Large intestine (tissue), 3 donors: Measurements from ENCODE around the gene KDM4C. TPM values are rescaled to one million over a fixed set of nuclear protein-coding genes. Genes with fewer than 3 reads are reported as not detected.

Experiments
- DNase-seq, 2 donors: peaks; one replicate each; pipeline versions ENCODE4 v3.0.0 to v3.0.0-alpha.2; 2013
- H3K27ac ChIP-seq: one replicate; pipeline ENCODE4 v1.5.1; 2013; ENCODE audit warnings: low read length
- H3K27me3 ChIP-seq: 2 replicates; pipeline ENCODE4 v1.6.1; 2013; ENCODE audit warnings: low read length; ENCODE audit not compliant: control insufficient read depth, insufficient read depth
- H3K36me3 ChIP-seq: 2 replicates; pipeline ENCODE4 v1.6.1; 2013; ENCODE audit warnings: low read length; ENCODE audit not compliant: control insufficient read depth, insufficient read depth
- H3K4me1 ChIP-seq: one replicate; pipeline ENCODE4 v1.6.1; 2013; ENCODE audit warnings: low read length; ENCODE audit not compliant: control insufficient read depth, insufficient read depth
- H3K4me3 ChIP-seq: one replicate; pipeline ENCODE4 v1.5.1; 2013; ENCODE audit warnings: low read length
- H3K9me3 ChIP-seq: one replicate; pipeline ENCODE4 v1.6.1; 2013; ENCODE audit warnings: mild to moderate bottlenecking, low read depth, low read length, moderate library complexity; ENCODE audit not compliant: control insufficient read depth
- WGBS: methylation state at CpG from one replicate; pipeline ENCODE4 v1.1.5; 2013; ENCODE audit warnings: low lambda C conversion rate; ENCODE audit not compliant: insufficient coverage; 5-methylcytosine and 5-hydroxymethylcytosine counted together
- polyA plus RNA-seq: library from polyadenylated mRNA; unstranded; fragments of 120-200 nt; gene quantifications from one replicate; pipeline ENCODE4 v1.2.1, GENCODE V29; 2013

The KDM4C gene
- polyA plus RNA-seq, 1 donor = 27.2 TPM

GRCh38 chr9:6910032-6910431 is 152.3 kb downstream of the KDM4C start:
- no CpG with 5 or more reads among the region's 2 CpGs for WGBS
- Histone ChIP-seq H3K4me1 (no peaks in the 10 kb centered on the region), H3K27ac (no peak overlapping the region), H3K36me3 (no peaks in the 10 kb centered on the region), H3K27me3 (no peaks in the 10 kb centered on the region), H3K9me3 (no peaks in the 10 kb centered on the region), H3K4me3 (no peak overlapping the region)
- DNase-seq = no peak

GRCh38 chr9:6910497-6910896 is 152.7 kb downstream of the KDM4C start:
- H3K36me3 ChIP-seq = no peaks in the 10 kb centered on the region
- WGBS = no CpG with 5 or more reads among the region's 3 CpGs
- H3K4me3 ChIP-seq = no peak overlapping the region
- DNase-seq = no peak
- no peaks in the 10 kb centered on the region for H3K9me3 ChIP-seq
- no peaks in the 10 kb centered on the region for H3K4me1 ChIP-seq
- no peaks in the 10 kb centered on the region for H3K27me3 ChIP-seq
- H3K27ac ChIP-seq = no peak overlapping the region

- Histone ChIP-seq H3K4me1 (no peaks in the 10 kb centered on the region), H3K9me3 (no peaks in the 10 kb centered on the region), H3K36me3 (no peaks in the 10 kb centered on the region), H3K27me3 (no peaks in the 10 kb centered on the region), H3K27ac (no peak overlapping the region), H3K4me3 (no peak overlapping the region)
- no CpG with 5 or more reads among the region's 3 CpGs for WGBS
- DNase-seq = no peak
Observed at GRCh38 chr9:6911901-6912638, 154.3 kb downstream of the KDM4C start.

- WGBS = 100% methylated on average over 1 of the region's 4 CpGs
- no peak overlapping the region for H3K4me3 ChIP-seq
- no peaks in the 10 kb centered on the region for H3K4me1 ChIP-seq
- H3K27me3 ChIP-seq = no peaks in the 10 kb centered on the region
- no peaks in the 10 kb centered on the region for H3K9me3 ChIP-seq
- H3K27ac ChIP-seq = no peak overlapping the region
- no peaks in the 10 kb centered on the region for H3K36me3 ChIP-seq
- DNase-seq = no peak
Observed at GRCh38 chr9:6915635-6916034, 157.9 kb downstream of the KDM4C start.

GRCh38 chr9:6917162-6917561 is 159.4 kb downstream of the KDM4C start:
- Histone ChIP-seq H3K36me3 (peaks cover 2% of the 10 kb centered on the region), H3K9me3 (no peaks in the 10 kb centered on the region), H3K4me1 (no peaks in the 10 kb centered on the region), H3K27ac (no peak overlapping the region), H3K4me3 (no peak overlapping the region), H3K27me3 (no peaks in the 10 kb centered on the region)
- no peak for DNase-seq

- H3K36me3 ChIP-seq = peaks cover 2% of the 10 kb centered on the region
- no peaks in the 10 kb centered on the region for H3K27me3 ChIP-seq
- H3K9me3 ChIP-seq = no peaks in the 10 kb centered on the region
- no peaks in the 10 kb centered on the region for H3K4me1 ChIP-seq
- no peak overlapping the region for H3K27ac ChIP-seq
- no peak for DNase-seq
- no peak overlapping the region for H3K4me3 ChIP-seq
Observed at GRCh38 chr9:6920041-6920440, 162.3 kb downstream of the KDM4C start.

GRCh38 chr9:6921315-6921714 is 163.5 kb downstream of the KDM4C start:
- H3K4me3 ChIP-seq = no peak overlapping the region
- H3K4me1 ChIP-seq = no peaks in the 10 kb centered on the region
- WGBS = 85% methylated on average over 2 of the region's 5 CpGs
- no peak overlapping the region for H3K27ac ChIP-seq
- no peaks in the 10 kb centered on the region for H3K27me3 ChIP-seq
- no peak for DNase-seq
- H3K9me3 ChIP-seq = no peaks in the 10 kb centered on the region
- H3K36me3 ChIP-seq = peaks cover 2% of the 10 kb centered on the region

- DNase-seq = no peak
- Histone ChIP-seq H3K9me3 (no peaks in the 10 kb centered on the region), H3K27me3 (no peaks in the 10 kb centered on the region), H3K4me3 (no peak overlapping the region), H3K27ac (no peak overlapping the region), H3K36me3 (peaks cover 2% of the 10 kb centered on the region), H3K4me1 (no peaks in the 10 kb centered on the region)
- WGBS = no CpG with 5 or more reads among the region's 2 CpGs
Observed at GRCh38 chr9:6922124-6922676, 164.4 kb downstream of the KDM4C start.

GRCh38 chr9:6922680-6923079 is 164.9 kb downstream of the KDM4C start:
- peaks cover 2% of the 10 kb centered on the region for H3K36me3 ChIP-seq
- no peak overlapping the region for H3K4me3 ChIP-seq
- H3K27ac ChIP-seq = no peak overlapping the region
- H3K9me3 ChIP-seq = no peaks in the 10 kb centered on the region
- H3K4me1 ChIP-seq = no peaks in the 10 kb centered on the region
- no peak for DNase-seq
- no peaks in the 10 kb centered on the region for H3K27me3 ChIP-seq
- no CpG with 5 or more reads among the region's 2 CpGs for WGBS

GRCh38 chr9:6923086-6923485 is 165.3 kb downstream of the KDM4C start:
- H3K4me1 ChIP-seq = no peaks in the 10 kb centered on the region
- 90% methylated on average over 4 of the region's 5 CpGs for WGBS
- H3K36me3 ChIP-seq = peaks cover 2% of the 10 kb centered on the region
- DNase-seq = no peak
- H3K4me3 ChIP-seq = no peak overlapping the region
- H3K27me3 ChIP-seq = no peaks in the 10 kb centered on the region
- no peaks in the 10 kb centered on the region for H3K9me3 ChIP-seq
- H3K27ac ChIP-seq = no peak overlapping the region

- H3K27me3 ChIP-seq = no peaks in the 10 kb centered on the region
- no CpG with 5 or more reads among the region's 3 CpGs for WGBS
- H3K4me1 ChIP-seq = no peaks in the 10 kb centered on the region
- no peaks in the 10 kb centered on the region for H3K9me3 ChIP-seq
- H3K36me3 ChIP-seq = peaks cover 2% of the 10 kb centered on the region
- H3K4me3 ChIP-seq = no peak overlapping the region
- no peak for DNase-seq
- no peak overlapping the region for H3K27ac ChIP-seq
Observed at GRCh38 chr9:6924149-6924548, 166.4 kb downstream of the KDM4C start.
